HG03159 (cell line): Measurements from ENCODE around the gene PLEK.
"Not testable (repeated sequence)": the region's sequence is repeated elsewhere in the genome, so short reads cannot be mapped to it uniquely, and the experiment has no call there.

Source experiments
- ATAC-seq: cut with Tn5 transposase; IDR thresholded peaks from one replicate; pipeline ENCODE4 v1.9.1; 2021; ENCODE audit warnings: mild to moderate bottlenecking, moderate library complexity; ENCODE audit not compliant: unreplicated experiment

PLEK gene

DNA sequence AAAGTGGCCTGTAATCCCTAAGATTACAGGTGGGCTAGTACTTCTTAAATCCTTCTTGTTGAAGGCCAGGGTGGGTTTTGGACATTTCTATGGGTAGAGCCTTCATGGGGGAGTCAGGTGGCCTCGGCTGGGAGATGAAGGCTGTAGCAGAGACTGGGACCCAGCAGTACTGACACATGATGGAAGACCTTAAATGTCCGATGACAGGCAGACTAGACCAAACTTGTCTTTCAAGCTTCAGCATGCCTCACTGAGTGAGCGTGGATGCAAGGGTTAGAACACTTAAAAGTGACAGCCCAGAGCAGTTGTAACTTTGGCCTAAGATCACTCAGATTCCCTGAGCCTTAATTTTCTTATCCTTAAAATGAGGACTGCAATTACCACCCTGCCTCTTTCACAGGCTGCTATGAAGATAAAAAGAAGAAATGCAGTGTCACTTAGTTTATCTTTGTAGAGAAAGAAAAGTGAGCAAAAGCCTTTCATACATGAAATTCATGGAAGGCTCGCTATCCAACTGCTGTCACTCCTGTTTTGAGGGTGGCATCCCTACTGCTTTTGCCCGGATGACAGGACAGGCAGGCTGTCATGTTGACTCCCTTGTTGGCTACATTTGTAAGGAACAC lies 19.5 kb downstream of the PLEK start:
- ATAC-seq = no peak

- peak; percentile 43 for ATAC-seq
Measured at GRCh38 chr2:68385220-68385906, 20.3 kb downstream of the PLEK start.

GRCh38 chr2:68385907-68386287 lies 20.8 kb downstream of the PLEK start:
- no peak for ATAC-seq

- no peak for ATAC-seq
Measured at GRCh38 chr2:68386365-68386764, 21.3 kb downstream of the PLEK start.

DNA sequence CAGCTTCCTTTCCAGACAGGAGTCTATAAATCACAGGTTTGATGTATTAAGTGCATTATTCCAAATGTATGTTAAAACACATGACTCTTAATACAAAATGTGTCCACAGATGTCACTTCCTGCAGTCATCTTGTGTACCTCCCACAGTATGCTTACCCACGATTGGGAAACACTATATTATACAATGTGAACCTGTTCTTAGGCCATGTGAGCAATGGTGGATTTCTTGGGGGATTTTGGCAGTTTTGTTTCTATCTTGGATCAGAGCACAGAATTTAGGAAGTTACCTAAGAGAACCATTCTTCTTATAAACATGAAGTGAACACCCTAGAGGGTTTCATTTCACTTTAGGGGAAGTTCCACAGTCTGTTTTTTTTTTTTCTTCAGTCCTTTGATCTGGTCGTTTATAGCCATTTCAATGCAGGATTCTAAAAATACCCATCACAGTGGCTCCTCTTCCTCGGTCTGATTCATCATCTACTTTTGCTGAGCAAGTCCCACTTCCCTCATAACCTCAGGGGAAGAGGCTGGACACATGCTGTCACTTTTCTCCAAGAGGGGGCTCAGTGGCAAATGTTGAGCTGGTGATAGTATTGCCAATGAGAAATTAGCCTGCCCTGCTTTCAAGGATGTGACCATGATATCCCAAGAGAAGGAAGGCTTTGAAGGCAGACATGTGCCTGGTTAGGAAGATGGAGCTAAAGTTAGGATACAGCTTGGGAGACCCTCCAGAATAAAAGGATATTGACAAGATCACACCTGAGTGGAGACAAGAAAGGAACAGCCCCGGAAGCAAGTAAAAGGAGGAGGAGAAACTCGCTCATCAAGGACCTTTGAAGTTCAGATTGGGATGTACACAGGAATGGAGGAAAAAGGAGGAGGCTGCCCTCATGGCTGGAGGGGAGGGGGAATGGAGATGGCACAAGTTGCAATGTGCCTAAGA lies 22.6 kb downstream of the PLEK start:
- peak; percentile 45 for ATAC-seq

GRCh38 chr2:68388358-68388757 lies 23.3 kb downstream of the PLEK start:
- peak; percentile 41 for ATAC-seq

DNA sequence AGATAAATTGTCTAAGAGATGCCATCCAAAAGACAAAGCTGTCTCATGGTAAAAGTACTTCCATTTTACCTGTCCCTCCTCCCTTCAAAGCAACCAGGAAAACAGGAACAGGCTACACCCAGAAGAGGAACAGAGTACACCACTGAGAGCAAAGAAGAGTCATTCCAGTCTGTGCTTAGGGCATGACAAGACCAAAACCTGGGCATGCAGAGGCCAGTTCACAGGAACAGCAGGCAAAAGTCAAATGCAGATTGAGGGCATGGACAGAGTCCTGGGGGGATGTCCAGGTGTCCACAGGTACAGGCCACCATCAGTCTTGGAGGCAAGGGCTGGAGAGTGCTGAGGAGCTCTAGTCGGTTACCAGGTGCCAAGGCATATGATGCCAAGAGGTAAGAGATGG lies 23.7 kb downstream of the PLEK start:
- ATAC-seq = peak; percentile 28

DNA sequence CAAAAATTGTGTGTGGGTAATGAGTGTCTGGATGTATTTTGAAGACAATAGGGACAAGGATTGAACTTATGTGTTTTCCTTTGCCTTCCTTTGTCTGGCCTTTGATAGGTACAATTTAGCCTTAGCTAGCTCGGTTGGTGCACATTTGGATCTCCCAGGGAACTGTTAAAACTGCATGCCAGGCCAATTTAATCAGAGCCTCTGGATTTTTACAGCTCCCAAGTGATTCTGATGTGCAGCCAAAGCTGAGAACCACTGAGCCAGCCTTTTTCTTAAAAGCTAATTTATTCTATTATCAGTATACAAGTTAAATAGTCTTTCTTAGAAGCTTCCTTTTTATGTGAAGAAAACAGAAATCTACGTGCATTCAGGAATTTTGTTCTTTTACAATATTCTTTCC lies 25.0 kb downstream of the PLEK start:
- ATAC-seq = no peak

DNA sequence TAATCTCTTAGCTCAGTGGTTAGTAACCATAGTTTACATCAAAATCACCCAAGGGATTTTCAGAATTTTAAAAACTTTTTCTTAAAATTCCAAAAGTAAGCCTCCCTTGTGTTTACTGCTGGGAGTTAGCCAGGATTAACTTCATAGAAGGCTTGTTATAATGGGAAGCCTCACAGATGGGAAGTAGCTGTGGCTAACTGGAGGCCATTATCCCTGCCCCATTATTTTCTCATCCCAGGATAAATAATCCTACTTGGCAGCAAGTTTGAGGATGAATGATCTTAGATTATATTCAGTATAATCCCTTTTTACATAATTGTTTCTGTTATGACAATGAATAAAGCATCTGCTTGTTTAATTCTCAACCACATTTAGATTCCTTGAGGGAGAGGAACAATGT lies 25.5 kb downstream of the PLEK start:
- no peak for ATAC-seq

DNA sequence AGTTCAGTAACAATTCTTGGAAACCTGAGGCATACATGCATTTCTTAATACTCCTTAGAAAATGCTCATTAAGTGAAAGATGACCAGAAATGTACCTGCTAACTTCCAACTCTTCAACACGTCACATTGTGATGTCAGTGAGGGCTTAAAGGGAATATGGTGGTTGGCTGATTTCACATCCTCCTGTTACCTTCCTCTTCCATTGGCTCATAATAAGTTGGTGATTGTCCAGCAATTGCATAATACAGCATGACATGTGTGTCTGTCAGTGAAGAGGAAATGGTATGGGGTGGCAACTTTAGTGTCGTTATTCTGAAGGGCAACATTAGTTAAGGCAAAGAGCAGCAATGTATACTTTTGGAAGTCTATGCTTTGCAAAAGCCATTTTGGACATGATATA lies 26.0 kb downstream of the PLEK start:
- no peak for ATAC-seq

DNA sequence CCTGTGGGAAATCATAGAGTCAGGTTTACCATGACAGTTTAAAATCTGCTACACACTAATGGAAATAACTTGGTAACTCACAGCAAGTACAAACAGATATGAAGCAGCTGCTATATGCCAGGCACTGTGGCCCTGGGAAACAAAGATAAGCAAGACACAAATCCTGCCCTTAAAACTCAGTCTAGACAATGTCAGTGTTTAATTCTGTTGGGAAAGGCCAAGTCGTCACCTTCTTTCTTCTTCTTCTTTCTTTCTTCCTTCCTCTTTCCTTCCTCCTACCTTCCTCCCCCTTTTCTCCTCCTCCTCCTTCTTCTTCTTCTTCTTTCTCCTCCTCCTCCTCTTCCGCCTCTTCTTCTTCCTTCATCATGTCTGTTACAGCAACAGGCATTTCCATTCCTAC lies 26.8 kb downstream of the PLEK start:
- no peak for ATAC-seq

DNA sequence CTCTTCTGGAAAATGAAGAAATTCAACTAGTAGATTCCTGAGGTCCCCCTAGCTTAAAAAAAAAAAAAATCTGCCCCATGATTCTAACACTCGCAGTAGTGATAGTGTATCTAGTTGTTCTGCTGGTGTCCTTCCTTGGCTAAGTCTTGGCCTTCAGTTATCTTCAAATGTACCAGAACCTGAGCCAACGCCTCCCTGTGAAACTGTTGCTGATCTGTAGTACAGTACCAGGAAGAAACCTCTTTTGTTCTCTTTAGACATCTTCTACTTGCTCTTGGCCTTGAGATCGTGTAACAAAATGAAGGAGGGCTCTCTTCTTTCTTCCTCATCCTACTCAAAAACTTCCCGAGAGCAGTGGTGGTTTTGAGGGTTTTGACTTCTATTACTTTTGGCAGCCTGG lies 31.0 kb downstream of the PLEK start:
- ATAC-seq = no peak

GRCh38 chr2:68397704-68398263 lies 32.7 kb downstream of the PLEK start:
- ATAC-seq = not testable (repeated sequence)

DNA sequence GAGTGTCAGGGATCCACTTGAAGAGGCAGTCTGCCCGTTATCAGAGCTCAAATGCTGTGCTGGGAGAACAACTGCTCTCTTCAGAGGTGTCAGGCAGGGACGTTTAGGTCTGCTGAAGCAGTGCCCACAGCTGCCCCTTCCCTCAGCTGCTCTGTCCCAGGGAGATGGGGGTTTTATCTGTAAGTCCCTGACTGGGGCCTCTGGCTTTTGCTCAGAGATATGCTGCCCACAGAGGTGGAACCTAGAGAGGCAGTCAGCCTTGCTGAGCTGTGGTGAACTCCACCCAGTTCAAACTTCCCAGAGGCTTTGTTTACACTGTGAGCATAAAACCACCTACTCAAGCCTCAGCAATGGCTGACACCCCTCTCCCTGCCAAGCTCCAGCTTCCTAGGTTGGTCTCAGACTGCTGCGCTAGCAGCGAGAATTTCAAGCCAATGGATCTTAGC lies 38.1 kb downstream of the PLEK start:
- ATAC-seq = peak; percentile 52

- ATAC-seq = peak; percentile 60
Measured at GRCh38 chr2:68404164-68404563, 39.1 kb downstream of the PLEK start.

GRCh38 chr2:68404893-68405799 lies 40.1 kb downstream of the PLEK start:
- ATAC-seq = no peak

- ATAC-seq = peak; percentile 93
Measured at GRCh38 chr2:68411397-68412126, 46.5 kb downstream of the PLEK start.

- peak; percentile 28 for ATAC-seq
Measured at GRCh38 chr2:68412127-68412819, 47.2 kb downstream of the PLEK start.

DNA sequence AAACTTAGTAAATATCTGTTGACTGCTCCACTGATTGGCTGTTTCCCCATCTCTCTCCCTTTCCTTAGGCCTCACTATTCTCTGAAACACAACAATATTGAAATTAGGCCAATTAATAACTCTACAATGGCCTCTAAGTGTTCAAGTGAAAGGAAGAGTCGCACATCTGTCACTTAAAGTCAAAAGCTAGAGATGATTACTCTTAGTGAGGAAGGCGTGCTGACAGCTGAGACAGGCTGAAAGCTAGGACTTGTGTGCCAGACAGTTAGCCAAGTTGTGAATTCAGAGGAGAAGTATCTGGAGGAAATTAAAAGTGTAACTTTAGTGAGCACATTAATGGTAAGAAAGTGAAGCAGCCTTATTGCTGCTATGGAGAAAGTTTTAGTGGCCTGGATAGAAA lies 48.4 kb downstream of the PLEK start:
- ATAC-seq = no peak
